Midbrain (tissue), 1 donor: ENCODE results near the gene AK5.

Experiments
- DNase-seq: peaks from one replicate; lab custom pipeline; 2025; lab: John Stamatoyannopoulos, UW

Gene AK5

GRCh38 chr1:77446841-77447555, 165.2 kb downstream of the AK5 start:
- DNase-seq = no peak

DNA sequence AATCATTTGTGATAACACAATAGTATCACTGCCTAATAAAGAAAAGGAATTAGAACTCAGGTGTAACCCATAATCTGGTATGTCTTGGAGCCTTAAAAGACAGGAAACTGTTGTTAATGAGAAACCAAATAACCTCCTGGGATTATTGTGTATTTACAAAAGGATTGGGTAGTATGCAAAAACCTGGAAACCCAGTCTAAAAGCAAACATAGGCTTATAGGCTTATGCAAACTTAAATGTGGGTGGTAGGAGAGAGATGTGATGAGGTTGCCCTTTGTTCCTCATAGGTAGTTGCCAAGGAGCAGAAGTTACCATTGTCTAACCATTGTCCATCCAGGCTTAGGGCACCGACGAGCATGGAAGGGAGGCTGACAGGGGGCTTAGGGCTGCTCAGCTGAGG, 165.8 kb downstream of the AK5 start:
- DNase-seq = no peak

- DNase-seq = no peak
Measured at GRCh38 chr1:77459881-77460280, 178.1 kb downstream of the AK5 start.

DNA sequence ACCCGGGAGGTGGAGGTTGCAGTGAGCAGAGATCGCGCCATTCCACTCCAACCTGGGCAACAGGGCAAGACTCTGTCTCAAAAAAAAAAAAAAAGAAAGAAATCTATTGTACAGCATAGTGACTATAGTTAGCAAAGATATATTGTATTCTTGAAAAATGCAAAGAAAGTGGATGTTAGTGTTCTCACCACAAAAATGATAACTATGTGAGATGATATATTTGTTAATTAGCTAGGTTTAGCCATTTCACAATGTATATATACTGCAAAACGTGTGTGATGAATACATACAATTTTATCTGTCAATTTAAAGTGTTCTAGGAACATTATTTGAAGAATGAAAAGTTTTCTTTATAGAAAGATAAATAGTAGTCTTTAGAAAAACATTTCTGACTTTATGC, 179.9 kb downstream of the AK5 start:
- no peak for DNase-seq

- DNase-seq = no peak
Measured at GRCh38 chr1:77463216-77463615, 181.4 kb downstream of the AK5 start.

GRCh38 chr1:77465139-77465538, 183.3 kb downstream of the AK5 start:
- no peak for DNase-seq

DNA sequence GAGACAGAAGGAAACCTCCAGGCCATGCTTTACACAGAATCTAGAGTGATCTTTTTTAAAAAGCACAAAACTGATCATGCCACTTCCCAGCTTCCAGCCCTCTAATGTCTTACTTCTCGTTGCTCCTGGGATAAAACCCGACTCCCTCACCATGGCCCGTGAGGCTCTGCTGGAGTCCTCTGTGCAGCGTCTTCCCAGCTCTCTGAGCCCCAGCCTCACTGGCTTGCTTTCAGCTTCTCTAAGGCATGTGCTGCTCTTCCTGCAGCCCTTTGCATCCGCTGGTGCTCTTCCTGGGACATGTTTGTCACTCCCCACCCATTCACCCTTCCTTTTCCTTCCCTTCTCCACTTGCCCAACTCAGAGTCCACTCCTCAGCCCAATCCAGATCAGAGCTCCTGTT, 184.1 kb downstream of the AK5 start:
- DNase-seq = peak; percentile 9

- DNase-seq = peak; percentile 61
Measured at GRCh38 chr1:77467021-77467595, 185.3 kb downstream of the AK5 start.

GRCh38 chr1:77467741-77468140, 185.9 kb downstream of the AK5 start:
- DNase-seq = peak; percentile 36

GRCh38 chr1:77468257-77468948, 186.6 kb downstream of the AK5 start:
- DNase-seq = peak; percentile 30

- DNase-seq = no peak
Measured at GRCh38 chr1:77468949-77469710, 187.3 kb downstream of the AK5 start.

GRCh38 chr1:77471691-77472090, 189.9 kb downstream of the AK5 start:
- no peak for DNase-seq

GRCh38 chr1:77473690-77474089, 191.9 kb downstream of the AK5 start:
- DNase-seq = no peak

DNA sequence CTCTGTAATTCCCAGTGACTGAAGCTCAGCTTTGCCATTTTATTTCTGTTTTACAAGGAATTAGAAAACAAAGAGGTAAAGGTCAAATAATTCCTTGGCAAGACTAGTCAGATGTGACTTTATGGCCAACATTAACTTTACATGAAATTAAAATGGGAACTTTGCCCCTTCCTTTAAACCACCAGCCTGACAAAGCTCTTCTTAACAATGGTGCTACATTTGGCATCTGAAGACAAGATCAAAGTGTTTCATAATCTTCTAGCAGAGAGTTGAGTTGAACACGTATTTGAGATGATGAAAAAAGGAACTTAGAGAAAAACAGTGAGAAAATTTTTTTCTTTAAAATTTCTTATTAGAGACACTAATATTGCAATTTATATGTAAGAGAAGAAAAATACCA, 193.8 kb downstream of the AK5 start:
- no peak for DNase-seq

DNA sequence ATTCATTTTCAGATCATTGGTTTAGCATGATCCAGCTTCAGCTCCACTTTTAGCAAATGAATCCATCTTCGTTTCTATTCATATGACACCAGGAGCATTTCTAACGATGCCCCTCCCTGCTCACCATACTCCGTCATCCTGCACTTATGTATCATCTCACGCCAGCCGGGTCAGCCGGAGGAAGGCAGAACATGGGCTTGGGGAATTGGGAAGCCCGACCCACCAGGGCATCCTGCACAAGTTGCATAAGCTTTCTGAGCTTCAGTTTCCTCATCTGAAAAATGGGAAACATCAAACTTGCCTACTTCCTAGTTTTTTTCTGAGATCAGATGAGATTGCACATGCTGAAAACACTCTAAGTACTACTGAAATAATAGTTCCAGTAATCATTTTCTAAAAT, 194.7 kb downstream of the AK5 start:
- DNase-seq = no peak

GRCh38 chr1:77484334-77484733, 202.5 kb downstream of the AK5 start:
- no peak for DNase-seq

- DNase-seq = no peak
Measured at GRCh38 chr1:77484926-77485325, 203.1 kb downstream of the AK5 start.

- no peak for DNase-seq
Measured at GRCh38 chr1:77487631-77488030, 205.8 kb downstream of the AK5 start.

GRCh38 chr1:77489910-77490309, 208.1 kb downstream of the AK5 start:
- DNase-seq = no peak

- DNase-seq = no peak
Measured at GRCh38 chr1:77494026-77494425, 212.2 kb downstream of the AK5 start.

DNA sequence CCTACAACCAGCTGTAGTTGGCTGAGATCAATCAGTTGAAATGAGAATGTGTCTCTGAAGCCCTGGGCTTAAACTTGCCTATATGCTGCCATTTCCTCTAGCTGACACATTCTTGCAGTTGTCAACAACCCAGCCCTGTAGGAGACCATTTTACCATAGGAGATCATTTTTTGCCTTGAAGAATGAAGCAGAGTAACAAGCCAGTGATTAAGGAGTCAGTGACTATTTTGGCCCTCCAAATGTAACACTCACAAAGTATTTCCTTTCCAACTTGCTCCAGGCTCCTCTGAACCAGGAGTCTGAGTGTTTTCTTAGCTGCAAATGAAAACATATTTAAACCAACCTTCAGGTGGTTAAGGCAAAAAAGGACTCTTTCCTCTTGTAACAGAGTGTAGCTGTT, 217.1 kb downstream of the AK5 start:
- no peak for DNase-seq

DNA sequence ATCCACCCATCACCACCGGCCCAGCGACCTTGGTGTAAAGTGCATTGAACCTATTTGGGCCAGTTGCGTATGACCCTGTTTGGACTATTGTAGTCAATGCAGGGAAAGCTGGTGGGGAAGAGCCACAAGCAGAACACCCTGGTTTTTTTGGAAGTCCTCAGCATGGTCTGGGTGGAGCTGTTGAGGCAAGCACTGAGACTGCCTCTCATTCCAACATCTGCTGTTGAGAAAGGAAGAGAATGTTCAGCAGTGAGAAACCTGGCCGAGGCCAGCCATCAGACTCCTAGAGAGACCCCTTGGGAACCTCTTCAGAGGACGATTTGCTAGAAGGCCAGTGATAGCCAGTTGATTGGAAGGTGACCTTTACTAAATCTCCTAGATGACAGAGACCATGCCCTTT, 217.6 kb downstream of the AK5 start:
- DNase-seq = no peak

DNA sequence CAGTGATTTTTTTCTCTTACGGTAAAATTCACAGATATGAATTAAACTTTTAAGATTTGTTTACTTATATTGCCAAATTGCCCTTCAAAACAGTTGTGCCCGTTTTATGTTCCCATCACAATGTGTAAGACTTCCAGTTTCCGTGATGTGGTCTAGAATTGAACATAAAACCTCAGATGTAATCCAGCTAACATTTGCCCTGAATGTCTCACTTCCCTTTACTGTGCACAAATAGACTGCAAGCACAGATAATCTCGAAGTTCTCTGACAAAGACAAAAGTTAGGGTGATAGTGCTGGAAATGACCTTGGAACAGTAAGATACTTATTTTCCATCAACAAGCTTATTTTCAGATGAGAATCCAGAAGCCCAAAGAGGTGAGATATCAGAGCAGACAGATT, 223.2 kb downstream of the AK5 start:
- DNase-seq = no peak
